IPS-18c (cell line): ENCODE measurements around the gene IRF2.
"Not testable (repeated sequence)": the region's sequence is repeated elsewhere in the genome, so short reads cannot be mapped to it uniquely, and the experiment has no call there.

Experiments used
- H3K4me3 ChIP-seq: 2 replicates; pipeline ENCODE4 v1.7.0; 2013; ENCODE audit warnings: low read depth, mild to moderate bottlenecking, low read length, moderate library complexity; ENCODE audit not compliant: insufficient read depth
- H3K9me3 ChIP-seq: one replicate; pipeline ENCODE4 v1.6.1; 2013; ENCODE audit warnings: mild to moderate bottlenecking, low read length, moderate library complexity; ENCODE audit not compliant: control insufficient read depth, insufficient read depth

IRF2 gene

GRCh38 chr4:184392316-184392715 is 82.0 kb downstream of the IRF2 start:
- Histone ChIP-seq H3K4me3 (no peak overlapping the region), H3K9me3 (no peaks in the 10 kb centered on the region)

GRCh38 chr4:184389978-184390900 is 84.1 kb downstream of the IRF2 start:
- H3K9me3 ChIP-seq, result no peaks in the 10 kb centered on the region
- H3K4me3 ChIP-seq, result 0 out of 2 replicates have a peak overlapping the region, but pooled peaks have one; percentile 4

GRCh38 chr4:184388106-184388505 is 86.2 kb downstream of the IRF2 start:
- H3K9me3 ChIP-seq, result no peaks in the 10 kb centered on the region
- H3K4me3 ChIP-seq, result no peak overlapping the region

- Histone ChIP-seq H3K9me3 (no peaks in the 10 kb centered on the region), H3K4me3 (no peak overlapping the region)
Measured at GRCh38 chr4:184387351-184387750, 87.0 kb downstream of the IRF2 start.

- Histone ChIP-seq H3K9me3 (no peaks in the 10 kb centered on the region), H3K4me3 (0 out of 2 replicates have a peak overlapping the region, but pooled peaks have one; percentile 17)
Measured at GRCh38 chr4:184386271-184386781, 88.0 kb downstream of the IRF2 start.

GRCh38 chr4:184385705-184386141 is 88.6 kb downstream of the IRF2 start:
- H3K4me3 ChIP-seq, result no peak overlapping the region
- H3K9me3 ChIP-seq, result no peaks in the 10 kb centered on the region

- H3K9me3 ChIP-seq, result no peaks in the 10 kb centered on the region
- no peak overlapping the region for H3K4me3 ChIP-seq
Measured at GRCh38 chr4:184384810-184385557, 89.4 kb downstream of the IRF2 start.

GRCh38 chr4:184384056-184384809 is 90.1 kb downstream of the IRF2 start:
- Histone ChIP-seq H3K4me3 (no peak overlapping the region), H3K9me3 (no peaks in the 10 kb centered on the region)

GRCh38 chr4:184383497-184384055 is 90.8 kb downstream of the IRF2 start:
- Histone ChIP-seq H3K4me3 (no peak overlapping the region), H3K9me3 (no peaks in the 10 kb centered on the region)

- H3K9me3 ChIP-seq, result no peaks in the 10 kb centered on the region
- no peak overlapping the region for H3K4me3 ChIP-seq
Measured at GRCh38 chr4:184382189-184382846, 92.0 kb downstream of the IRF2 start.

- Histone ChIP-seq H3K9me3 (no peaks in the 10 kb centered on the region), H3K4me3 (no peak overlapping the region)
Measured at GRCh38 chr4:184380707-184381106, 93.6 kb downstream of the IRF2 start.

- not testable (repeated sequence) for H3K9me3 ChIP-seq, H3K4me3 ChIP-seq
Measured at GRCh38 chr4:184380214-184380613, 94.1 kb downstream of the IRF2 start.

GRCh38 chr4:184376923-184377322 is 97.4 kb downstream of the IRF2 start:
- Histone ChIP-seq H3K9me3 (no peaks in the 10 kb centered on the region), H3K4me3 (no peak overlapping the region)

GRCh38 chr4:184376126-184376838 is 98.1 kb downstream of the IRF2 start:
- Histone ChIP-seq H3K9me3 (no peaks in the 10 kb centered on the region), H3K4me3 (no peak overlapping the region)

- H3K4me3 ChIP-seq, H3K9me3 ChIP-seq: not testable (repeated sequence)
Measured at GRCh38 chr4:184375623-184376022, 98.7 kb downstream of the IRF2 start.

GRCh38 chr4:184375027-184375426 is 99.3 kb downstream of the IRF2 start:
- H3K4me3 ChIP-seq, result no peak overlapping the region
- no peaks in the 10 kb centered on the region for H3K9me3 ChIP-seq
